SIG-M5 treated with dmso at 0.1 percent for 504 hours (cell line): ENCODE data around the gene ODF4.
"Not testable (repeated sequence)": the region's sequence is repeated elsewhere in the genome, so short reads cannot be mapped to it uniquely, and the experiment has no call there.

Source experiments
- DNase-seq: peaks from one replicate; lab custom pipeline; 2025; ENCODE audit not compliant: unreplicated experiment; lab: John Stamatoyannopoulos, UW

Gene ODF4

DNA sequence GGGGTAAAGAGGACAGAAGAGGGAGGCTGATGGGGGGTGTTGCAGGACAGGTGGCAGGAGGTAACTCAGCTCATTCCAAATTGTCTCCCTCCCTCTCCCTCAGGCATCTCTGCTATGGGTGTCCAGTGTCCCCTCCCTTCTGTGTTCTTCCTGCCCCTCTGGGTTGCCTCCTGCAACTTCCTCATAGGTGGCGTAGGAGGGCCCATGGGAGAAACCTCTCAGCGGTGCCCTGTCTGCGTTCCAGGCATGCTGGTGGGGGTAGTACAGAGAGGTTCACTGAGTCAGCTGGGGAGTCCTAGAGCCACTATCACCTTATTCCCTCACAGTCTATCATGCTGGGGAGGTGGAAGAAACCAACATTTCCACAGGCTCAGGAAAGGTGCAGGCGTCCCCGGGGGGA lies 14.7 kb upstream of the ODF4 start:
- DNase-seq: peak; percentile 24

DNA sequence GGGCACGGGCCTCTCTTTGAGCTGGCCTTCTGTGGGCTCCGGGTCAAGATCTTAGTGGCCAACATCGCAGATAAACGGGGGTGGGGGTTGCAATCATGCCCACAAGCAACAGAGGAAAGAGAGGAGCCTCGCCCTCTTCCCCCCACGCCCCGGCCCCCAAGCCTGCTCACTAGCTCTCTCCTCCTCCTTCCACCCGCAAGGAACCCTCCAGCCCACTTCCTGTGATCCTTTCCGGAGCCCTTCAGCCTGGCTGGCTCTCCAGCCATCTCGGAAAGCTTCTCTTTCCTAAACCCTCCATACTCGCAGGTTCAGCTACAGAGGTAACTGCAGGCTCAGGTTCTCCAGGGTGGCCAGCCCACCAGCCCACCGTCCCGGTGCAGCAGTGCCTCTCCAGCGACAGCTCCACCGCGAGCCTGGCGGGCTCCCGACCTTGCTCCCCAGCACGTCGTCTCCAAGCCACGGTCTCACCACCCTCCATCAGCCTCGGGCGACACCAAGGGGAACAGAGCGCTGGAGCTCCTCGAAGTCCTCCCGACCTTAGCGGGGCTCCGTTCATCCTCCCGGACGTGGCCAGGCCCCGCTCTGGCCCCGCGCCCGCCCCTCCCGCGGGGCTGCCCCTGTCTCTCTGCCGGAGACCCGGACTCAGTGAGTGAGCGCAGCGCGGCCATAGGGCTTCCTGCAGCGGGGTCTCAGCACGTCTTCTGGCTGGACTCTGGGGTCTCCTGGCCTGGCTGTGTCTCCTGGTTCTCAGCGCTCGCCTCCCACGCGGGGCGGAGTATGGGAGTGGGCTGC lies 12.9 kb upstream of the ODF4 start:
- peak; percentile 9 for DNase-seq

DNA sequence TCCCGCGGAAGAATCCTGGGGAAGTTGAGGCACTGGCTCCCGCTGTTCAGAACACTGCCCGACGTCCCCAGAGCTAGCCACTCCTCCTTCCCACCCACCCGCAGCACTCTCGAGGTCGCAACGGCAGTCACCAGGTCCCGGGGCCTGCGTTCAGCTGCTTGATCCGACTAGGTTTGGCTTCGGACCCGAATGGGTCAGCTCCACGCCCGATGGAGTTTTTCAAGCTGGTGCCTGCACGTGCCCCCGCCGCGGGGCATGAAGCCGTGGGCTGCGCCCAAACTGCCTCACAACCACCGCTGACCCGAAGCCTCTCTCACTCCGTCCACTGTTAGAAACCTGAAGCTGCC lies 12.4 kb upstream of the ODF4 start:
- no peak for DNase-seq

DNA sequence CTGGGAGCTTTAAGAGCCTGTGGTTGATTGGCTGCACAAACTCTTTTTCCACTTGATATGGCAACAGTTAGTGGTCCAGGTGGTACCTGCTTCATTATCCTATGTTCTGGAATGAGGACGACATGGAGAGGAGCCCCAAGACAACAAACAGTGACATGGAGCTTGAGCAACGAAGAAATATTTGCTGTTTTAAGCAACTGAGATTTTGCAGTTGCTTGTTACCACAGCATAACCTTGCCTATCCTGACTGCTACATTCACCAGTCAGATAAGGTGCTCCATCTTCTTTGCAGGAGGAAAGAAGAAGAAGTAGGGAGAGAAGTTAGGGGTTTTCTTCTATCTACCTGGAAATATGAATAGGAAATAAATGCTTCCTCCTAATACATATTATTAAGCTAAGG lies 7.5 kb upstream of the ODF4 start:
- no peak for DNase-seq

DNA sequence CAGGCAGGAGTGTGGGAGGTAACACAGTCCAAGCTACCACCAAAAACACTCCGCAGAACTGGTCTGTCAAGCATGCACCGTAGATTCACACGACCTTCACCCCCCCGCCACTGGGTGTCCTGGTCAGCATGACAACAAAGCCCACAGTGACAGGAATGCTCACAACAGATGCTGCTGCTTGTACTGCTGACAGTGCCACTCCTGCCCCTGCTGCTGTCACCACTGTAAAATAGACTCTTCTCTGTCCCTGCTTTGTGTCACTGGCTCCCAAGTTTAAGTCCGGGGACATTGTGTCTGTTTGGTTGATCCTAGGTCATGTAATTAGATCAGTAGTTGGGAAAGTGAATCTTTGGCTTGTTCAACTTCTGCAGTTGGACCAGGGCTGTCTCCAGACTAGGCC lies 7.0 kb upstream of the ODF4 start:
- no peak for DNase-seq

DNA sequence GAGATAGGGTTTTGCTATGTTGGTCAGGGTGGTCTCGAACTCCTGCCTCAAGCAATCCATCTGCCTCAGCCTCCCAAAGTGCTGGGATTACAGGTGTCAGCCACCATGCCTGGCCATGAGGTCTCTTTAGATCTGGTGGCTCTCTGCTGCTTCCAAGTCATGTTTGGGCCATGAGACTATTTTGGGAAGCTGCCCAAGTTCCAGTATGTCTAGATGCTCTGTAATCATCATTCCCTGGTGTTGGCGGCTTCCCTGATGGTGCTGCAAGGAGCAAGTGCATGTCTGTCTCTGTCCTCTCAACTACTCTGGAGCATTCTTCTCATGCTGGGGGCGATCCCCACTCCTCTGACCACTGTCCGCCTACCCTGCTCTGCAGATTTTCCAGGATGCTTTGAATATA lies 6.4 kb upstream of the ODF4 start:
- no peak for DNase-seq

DNA sequence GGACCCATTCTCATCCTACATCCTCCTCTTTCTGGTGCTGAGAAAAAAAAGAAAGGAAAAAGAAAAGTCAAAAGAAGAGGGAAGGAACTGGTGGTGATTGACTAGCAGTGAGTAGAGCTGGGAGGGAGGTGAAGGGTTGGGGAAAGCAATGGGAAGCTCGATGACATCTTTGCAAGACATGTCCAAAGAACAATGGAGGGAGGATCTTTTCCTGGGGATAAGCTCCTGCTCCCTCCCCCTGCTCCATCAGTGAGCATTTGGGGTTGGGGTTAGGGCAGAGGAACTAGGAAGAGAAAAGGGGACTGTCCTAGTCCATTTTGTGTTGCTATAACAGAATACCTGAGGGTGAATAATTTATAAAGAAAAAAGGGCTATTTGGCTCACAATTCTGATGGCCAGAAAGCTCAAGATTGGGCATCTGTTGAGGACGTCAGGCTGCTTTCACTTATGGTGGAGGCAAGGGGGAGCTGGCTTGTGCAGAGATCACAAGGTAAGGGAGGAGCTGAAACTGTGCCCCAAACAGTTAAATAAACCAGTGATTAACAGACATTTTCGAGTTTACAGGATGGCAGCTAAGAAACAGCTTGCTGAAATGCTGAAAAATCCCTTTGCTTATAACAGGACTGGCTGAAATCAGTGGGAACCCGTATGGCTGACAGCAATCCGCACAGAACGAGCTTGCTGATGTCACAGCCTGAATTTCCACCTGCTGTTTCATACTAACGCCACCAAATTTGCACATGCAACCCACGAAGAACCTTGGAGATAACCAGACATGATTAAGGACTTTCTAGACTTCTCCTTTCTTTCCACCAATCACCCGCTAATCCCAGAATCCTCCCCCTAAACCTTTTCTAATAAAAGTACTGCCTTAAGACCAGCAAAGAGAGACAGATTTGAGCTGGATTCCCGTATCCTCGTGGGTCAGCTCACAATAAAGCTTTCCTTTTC lies 1.6 kb upstream of the ODF4 start:
- DNase-seq: peak; percentile 68

DNA sequence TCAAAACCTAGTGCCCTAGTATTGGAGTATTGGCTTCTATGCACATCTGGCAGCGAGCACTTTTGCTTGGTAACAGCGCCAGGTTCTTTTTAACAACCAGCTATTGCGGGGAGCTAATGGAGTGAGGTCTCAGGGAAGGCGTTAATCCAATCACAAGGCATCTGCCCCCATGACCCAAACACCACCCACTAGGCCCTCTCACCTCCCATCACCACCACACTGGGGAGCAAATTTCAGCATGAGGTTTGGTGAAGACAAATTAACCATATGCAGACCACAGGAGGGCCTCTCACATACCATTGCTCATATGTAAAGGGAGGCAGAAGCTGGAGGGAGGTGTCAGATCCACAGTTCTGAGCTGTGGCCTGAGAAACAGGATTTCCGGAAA lies 893 bp upstream of the ODF4 start:
- DNase-seq: no peak

DNA sequence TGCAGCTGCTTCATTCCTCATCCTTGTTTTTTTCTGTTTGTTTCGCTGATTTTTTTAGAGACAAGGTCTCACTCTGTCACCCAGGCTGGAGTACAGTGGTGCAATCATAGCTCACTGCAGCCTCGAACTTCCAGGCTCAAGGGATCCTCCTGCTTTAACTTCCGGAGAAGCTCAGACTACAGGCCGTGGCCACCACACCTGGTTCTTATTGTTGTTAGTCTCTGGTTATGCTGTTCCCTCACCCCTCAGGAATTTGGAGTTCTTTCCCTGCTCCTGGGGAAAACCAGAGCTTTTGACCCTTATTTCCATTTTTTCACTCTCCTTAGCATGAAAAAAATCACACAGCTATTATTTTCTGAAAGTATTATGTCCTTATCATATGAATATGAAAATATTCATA lies 1.8 kb downstream of the ODF4 start:
- DNase-seq: no peak

DNA sequence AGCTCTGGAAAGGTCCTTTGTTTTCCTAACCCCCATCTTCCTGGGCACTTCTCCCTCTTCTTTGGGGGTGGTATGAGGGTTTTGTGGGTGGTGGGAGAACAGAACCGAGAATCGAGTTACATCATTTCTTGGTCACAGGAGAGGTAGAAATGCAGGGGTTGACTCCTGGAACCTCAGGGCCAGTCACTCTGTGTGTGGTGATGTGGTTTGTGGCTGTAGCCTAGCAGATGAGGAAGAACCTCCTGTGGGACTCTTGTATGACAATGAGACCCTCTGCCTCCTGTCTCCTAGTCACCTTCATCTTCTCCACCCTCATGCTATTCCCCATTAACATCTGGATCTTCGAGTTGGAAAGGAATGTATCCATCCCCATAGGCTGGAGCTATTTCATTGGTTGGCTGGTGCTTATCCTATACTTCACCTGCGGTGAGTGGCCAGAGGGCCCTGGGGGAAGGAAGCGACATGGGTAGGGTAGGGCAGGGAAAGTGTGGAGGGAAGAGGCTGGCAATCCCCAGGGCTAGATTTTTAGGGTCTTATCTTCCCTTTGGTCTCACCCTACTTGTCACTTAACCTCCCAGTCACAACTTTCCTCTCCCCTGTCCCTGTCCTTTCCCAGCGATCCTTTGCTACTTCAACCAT lies 5.5 kb downstream of the ODF4 start:
- no peak for DNase-seq

DNA sequence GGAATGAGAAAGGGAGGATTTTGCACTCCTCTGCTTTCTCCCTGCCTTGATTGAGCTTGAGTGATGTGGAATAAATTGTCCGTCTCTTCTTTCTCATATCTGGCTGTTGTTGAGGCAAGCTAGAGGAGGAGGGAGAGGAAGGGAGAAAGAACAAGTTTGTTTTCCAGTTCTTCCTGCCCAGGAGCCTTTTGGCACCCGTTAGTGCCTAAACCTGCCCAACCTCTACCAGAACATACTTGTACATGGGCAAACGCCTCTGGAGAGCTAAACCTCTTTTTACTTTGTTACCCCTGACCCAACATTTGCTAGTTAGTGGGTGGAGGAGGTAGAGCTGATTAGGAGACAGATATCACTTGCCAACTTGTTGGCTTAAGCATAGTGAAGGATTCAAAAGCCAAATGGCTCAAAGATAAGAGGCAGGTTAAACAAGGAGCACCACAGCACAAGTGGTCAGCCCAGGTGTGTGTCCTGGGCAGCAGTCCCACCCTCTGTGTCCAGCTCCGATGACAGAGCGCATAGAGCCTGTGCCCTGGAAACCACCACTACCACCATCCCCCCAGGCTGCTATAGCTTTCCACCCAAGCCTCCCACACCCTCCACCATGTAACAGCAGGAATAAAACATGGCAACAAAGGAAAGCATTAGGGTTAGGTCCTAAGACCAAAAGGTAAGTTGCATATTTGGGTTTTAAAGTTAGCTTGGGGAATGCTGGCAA lies 6.5 kb downstream of the ODF4 start:
- DNase-seq: no peak

DNA sequence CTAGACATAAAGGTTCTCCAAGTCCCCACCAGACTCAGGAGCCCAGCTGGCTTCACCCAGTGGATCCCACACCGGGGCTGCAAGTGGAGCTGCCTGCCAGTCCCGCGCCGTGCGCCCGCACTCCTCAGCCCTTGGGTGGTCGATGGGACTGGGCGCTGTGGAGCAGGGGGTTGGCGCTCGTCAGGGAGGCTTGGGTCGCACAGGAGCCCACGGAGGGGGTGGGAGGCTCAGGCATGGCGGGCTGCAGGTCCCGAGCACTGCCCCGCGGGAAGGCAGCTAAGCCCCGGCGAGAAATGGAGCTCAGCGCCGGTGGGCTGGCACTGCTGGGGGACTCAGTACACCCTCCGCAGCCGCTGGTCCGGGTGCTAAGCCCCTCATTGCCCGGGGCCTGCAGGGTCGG lies 7.4 kb downstream of the ODF4 start:
- not testable (repeated sequence) for DNase-seq

DNA sequence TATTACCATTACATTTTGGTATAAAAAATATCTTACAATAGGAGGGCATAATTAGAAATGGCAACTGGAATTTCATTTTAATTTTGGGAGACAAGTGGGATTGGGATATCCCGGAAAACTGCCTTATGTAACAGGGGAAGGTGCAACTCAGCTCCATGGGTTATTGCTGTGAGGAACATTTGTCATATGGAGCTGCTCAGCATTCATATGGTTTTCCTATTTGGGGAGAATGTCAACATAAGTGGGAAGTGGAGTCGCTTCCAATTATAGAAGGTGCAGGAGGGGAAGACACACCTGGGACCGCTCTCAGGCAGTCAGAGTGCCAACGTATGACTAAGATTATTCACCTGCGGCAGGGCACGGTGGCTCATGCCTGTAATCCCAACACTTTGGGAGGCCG lies 10.7 kb downstream of the ODF4 start:
- no peak for DNase-seq

DNA sequence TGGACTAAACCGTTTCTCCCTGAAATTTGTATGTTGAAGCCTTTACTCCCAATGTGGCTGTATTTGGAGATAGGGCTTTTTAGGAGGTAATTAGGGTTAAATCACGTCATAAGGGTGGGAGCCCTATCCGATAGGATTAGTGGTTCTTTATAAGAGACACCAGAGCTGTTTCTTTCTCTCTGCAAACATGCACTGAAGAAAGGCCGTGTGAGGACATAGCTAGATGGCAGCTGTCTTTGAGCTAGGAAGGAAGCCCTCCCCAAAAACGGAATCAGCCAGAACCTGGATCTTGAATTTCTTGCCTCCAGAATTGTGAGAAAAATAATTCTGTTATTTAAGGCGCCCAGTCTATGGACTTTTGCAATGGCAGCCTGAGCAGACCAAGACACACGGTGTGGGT lies 14.1 kb downstream of the ODF4 start:
- DNase-seq: no peak

DNA sequence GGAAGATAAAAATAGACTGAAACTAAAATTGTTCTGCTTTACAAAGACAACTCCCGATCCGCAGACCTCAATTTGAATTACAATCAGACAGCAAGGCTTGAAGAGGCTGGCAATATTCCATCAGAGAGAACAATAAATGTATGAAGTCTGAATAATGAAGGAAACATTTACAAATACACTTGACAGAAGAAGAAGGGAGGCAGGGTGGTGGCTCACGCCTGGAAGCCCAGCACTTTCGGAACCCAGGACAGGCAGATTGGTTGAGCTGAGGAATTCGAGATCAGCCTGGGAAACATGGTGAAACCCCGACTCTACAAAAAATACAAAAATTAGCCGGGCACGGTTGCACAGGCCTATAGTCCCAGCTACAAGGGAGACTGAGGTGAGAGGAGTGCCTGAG lies 14.6 kb downstream of the ODF4 start:
- DNase-seq: no peak

DNA sequence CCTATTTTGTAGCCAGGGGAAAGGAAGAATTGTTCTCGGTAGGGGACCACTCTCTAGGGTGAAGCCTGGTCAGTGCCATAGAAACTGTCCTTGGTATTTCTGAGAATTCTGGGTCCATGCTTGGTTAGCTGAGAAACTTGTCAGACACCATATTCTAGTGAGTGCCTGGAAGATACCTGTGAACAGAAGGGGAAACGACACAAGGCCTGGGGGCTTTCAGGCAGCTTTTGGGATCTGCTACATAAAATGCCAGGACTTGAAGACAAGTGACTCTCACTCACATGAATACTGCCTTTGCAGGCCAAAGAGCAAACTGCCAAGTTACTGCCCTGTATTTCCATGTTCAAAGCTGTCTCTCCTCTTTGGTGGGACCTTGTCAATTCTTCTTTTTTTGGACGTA lies 18.3 kb downstream of the ODF4 start:
- DNase-seq: no peak

DNA sequence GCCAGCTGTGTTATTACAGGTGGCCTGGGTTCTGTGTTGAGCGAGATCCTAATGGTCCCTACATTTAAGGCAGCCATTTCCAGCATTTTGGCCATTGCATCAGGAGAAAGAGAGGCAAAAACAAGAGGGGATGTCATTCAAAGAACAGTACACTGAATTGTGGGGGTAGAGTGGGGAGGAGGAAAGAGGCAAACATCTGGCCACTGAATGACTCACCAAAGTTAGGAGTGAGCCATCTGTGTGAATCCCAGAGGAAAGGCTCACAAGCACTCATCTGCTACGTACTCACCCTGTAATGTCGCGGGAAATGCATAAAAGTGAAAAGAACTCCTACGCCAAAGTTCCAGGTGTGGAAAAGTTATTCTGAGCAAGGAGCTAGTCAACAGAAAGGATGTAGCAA lies 20.1 kb downstream of the ODF4 start:
- no peak for DNase-seq

DNA sequence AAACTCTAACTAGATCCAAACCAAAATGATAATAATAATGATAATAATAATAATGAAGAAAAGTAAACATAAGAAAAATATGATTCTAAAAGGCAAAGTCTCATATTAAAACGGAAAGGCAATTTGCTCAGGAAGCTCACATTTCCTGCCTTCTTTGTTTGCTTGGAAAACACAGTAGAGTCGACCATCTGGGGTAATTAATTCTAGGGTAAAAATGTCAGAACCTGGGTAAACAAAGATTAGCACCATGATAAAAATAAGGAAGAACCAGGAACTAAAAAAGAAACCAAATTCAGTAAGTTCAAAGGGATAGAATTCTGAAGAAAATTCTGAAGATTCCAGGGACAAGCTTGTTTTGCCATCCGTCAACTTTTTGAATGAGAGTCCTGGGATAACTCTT lies 20.6 kb downstream of the ODF4 start:
- no peak for DNase-seq

DNA sequence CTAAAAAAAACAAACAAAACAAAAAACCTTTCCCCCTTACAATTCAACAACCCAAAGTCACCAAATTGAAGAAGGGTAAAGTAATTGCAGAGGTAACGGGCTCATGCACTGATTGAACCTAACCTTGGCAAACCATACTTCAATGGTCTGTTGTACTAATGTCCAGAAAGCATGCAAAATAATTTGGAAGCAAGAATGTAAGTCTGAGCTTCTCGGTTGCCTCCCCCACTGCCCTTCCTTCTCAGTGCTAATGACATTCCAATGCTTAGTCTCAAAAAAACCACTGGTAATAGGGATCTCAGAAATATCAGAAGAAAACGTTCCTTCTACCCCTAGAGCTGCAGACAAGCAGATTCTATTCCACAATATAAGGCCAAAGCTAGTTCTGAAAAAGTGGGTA lies 21.1 kb downstream of the ODF4 start:
- no peak for DNase-seq

DNA sequence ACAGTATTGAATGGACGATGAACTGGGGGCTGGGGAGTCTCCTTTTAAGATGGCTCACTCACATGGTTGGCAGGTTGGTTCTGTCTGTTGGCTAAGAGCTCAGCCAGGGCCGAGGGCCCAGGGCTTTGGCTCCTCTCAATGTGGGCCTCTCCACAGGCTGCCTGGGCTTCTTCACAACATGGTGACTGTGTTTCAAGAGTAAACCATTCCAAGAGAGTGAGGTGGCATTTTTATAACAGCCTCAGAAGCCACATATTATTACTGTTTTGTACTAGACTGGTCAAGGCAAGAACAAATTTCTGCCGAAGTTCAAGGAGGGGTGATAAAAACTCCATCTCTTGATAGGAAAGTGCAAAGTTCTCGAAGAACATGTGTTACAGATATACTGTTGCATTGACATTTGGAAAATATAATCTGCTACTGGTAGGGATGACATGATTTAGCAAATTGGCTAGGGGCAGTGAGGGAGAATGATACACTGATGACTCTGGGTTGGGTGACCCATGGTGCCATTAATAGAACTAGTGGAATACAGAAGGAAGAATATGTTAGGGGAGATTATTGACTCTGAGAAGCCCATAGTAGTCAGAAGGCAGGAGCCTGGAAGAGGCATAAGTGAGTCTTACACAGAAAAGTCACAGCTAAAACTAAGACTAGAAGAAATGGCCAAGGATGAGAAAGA lies 23.2 kb downstream of the ODF4 start:
- DNase-seq: no peak

DNA sequence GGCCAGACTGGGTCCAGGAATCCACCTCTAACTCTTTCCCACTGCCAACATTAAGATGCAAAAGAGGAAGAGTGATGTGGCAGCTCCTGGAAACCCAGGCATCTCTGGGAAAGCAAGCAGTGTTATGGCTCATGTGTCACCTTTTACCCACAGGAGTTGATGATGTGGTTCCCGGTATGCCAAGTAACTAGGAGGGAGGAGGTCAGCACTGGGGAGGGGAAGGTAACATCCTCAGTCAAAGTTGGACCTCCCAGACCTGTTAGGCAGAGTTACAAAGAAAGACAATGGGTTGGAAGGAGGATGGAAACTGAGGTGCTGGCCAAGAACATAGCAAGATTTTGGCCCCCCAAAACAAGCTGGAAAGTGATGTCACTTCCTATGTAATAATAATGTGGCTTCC lies 25.5 kb downstream of the ODF4 start:
- DNase-seq: no peak
